Spleen (tissue), 11 donors: ENCODE data around the gene RPTOR. TPM values are rescaled to one million over a fixed set of nuclear protein-coding genes. Genes with fewer than 3 reads are reported as not detected.

Source experiments
- DNase-seq: peaks from one replicate; pipeline ENCODE4 v3.0.0-alpha.2; 2020
- H3K27ac ChIP-seq, 8 donors: fragments of 200-600 bp; sonication (generic) in 7 of 8; 1 replicate in 4 of 8; 2 replicates in 4 of 8; pipeline versions ENCODE4 v1.5.0 to v1.8.0; 2016 to 2021; ENCODE audit warnings: inconsistent platforms in 4 of 8, mild to moderate bottlenecking in 4 of 8, moderate library complexity in 1 of 8
- H3K27me3 ChIP-seq, 7 donors: fragments of 200-600 bp; sonication (generic) in 6 of 7; replicated peaks in 1 of 7; 1 replicate in 4 of 7; 2 replicates in 3 of 7; pipeline versions ENCODE4 v1.5.0 to v1.8.0; 2016 to 2021; ENCODE audit warnings: inconsistent platforms in 3 of 7, mild to moderate bottlenecking in 1 of 7
- H3K36me3 ChIP-seq, 6 donors: fragments of 200-600 bp; sonication (generic) in 5 of 6; 1 replicate in 4 of 6; 2 replicates in 2 of 6; pipeline versions ENCODE4 v1.5.0 to v1.8.0; 2016 to 2021; ENCODE audit warnings: inconsistent platforms in 2 of 6
- H3K4me1 ChIP-seq, 6 donors: fragments of 200-600 bp; sonication (generic) in 5 of 6; 1 replicate in 3 of 6; 2 replicates in 3 of 6; pipeline versions ENCODE4 v1.5.0 to v1.8.0; 2016 to 2021; ENCODE audit warnings: inconsistent platforms in 3 of 6
- H3K4me3 ChIP-seq, 8 donors: fragments of 200-600 bp; sonication (generic) in 7 of 8; 1 replicate in 4 of 8; 2 replicates in 4 of 8; pipeline versions ENCODE4 v1.5.0 to v1.8.0; 2016 to 2021; ENCODE audit warnings: inconsistent platforms in 4 of 8, mild to moderate bottlenecking in 4 of 8, moderate library complexity in 2 of 8
- H3K9me3 ChIP-seq, 8 donors: fragments of 200-600 bp; sonication (generic) in 7 of 8; 1 replicate in 4 of 8; 2 replicates in 4 of 8; pipeline versions ENCODE4 v1.5.0 to v1.8.0; 2016 to 2021; ENCODE audit warnings: inconsistent platforms in 4 of 8
- CTCF ChIP-seq, 11 experiments: fragments of 200-600 bp in 7 of 11; fragments of 450-650 bp in 4 of 11; sonication (generic) in 4 of 11; IDR thresholded peaks in 8 of 11; conservative IDR thresholded peaks in 3 of 11; 1 replicate in 7 of 11; 2 replicates in 4 of 11; pipeline versions ENCODE4 v1.4.0 to v1.8.0; 2016 to 2021; ENCODE audit warnings: antibody characterized with exemption in 11 of 11, inconsistent platforms in 4 of 11, mild to moderate bottlenecking in 1 of 11
- POLR2A ChIP-seq, 3 donors: fragments of 450-650 bp; IDR thresholded peaks; one replicate each; pipeline ENCODE4 v1.5.1; 2017; ENCODE audit warnings: antibody characterized with exemption in 3 of 3, mild to moderate bottlenecking in 1 of 3
- POLR2AphosphoS5 ChIP-seq, 3 donors: sonication (generic); formaldehyde crosslinking; IDR thresholded peaks; one replicate each; pipeline ENCODE4 v1.5.1; 2017; ENCODE audit warnings: antibody characterized with exemption in 3 of 3
- WGBS, 5 donors: extraction: QIAGEN DNeasy Blood & Tissue Kit in 3 of 5; methylation state at CpG; one replicate each; pipeline versions ENCODE4 v1.1.5 to v1.1.7; 2013 to 2018; 5-methylcytosine and 5-hydroxymethylcytosine counted together
- intact Hi-C: fragments of 100-400 bp; cut with DNase I; formaldehyde crosslinking; loops from one replicate; pipeline ENCODE4 v1.15.0; 2023; ENCODE audit warnings: low total_unique reads
- polyA plus RNA-seq, 3 donors: library from polyadenylated mRNA; stranded (reverse); fragments of 200-250 nt; gene quantifications; one replicate each; pipeline ENCODE4 v1.2.1, GENCODE V29; 2013
- total RNA-seq, 7 donors: library from RNA; depleted of rRNA in 3 of 7; stranded (reverse); fragments of >200 nt in 3 of 7; fragmentation: NEBNext Ultra II Directional in 4 of 7; extraction: Animal tissue kit (Norgen Biotek cat#: 25700) in 4 of 7; gene quantifications; one replicate each; pipeline versions ENCODE4 v1.1.0 to v1.2.1, GENCODE V29; 2016 to 2021
- donor health status: healthy with polysubstance abuse.
- donor health status: DM: no; HTN: no; CAD: no; lungs with moderate emphysema.
- donor health status: DM: no; HTN: no; CAD: no.
- donor health status: Bipolar disorder and iron deficiency.
- donor health status: healthy.
- donor health status: DM: no; HTN: no; CAD: no.
- donor health status: DM: yes; HTN: yes; CAD: no.

The RPTOR gene
- total and polyA plus RNA-seq, 10 donors, result 3.1 to 61.2 (median 40.7) TPM

DNA sequence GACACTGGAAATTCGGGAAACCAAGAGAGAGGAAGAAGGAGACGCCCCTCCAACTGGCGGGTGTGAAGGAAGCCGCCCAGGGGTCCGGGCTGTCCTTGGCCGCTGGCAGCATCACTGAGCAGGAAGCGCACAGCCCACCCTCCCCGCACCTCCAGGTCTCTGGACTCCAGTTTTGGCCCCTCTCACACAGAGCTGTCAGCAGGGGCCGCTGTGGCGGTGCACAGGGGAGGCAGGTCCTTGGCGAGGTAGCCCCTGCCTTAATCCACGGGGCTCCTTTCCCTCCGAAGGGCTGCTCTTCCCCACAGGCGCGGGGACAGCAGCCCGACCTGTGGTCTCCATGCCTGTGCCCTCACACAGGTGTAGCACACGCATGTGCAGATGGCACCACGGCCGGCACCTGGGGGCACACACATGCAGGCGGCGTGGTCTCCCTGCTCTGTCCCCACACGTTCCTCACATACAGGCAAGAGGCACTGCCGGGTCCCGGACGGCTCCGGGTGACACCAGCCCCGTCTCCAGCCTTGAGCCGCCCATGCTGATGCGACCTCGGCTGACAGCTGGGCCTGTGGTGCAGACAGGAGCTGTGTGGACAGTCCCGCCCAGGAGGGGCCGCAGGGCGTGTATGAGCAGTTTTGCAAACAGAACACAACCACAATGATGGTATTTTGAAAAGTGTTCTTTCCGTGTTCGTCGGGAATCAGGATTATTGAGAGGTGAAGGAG, 420.4 kb downstream of the RPTOR start:
- WGBS, 5 donors, result 76 to 87% (median 85%) methylated on average over 22 to 36 of the region's 36 CpGs
- Histone ChIP-seq H3K27ac (peak overlapping the region in 5 of 8 donors; percentile 39 to 88 (median 55)), H3K4me3 (no peak overlapping the region), H3K4me1 (peaks cover 4 to 50% (median 33%) of the 10 kb centered on the region in 6 donors), H3K36me3 (peaks cover 0 to 62% (median 22%) of the 10 kb centered on the region in 6 donors), H3K9me3 (no peaks in the 10 kb centered on the region), H3K27me3 (peaks cover 0 to 1% (median 0%) of the 10 kb centered on the region in 7 donors)
- peak; percentile 78 for DNase-seq
- peak in 3 of 11 experiments; percentile 33 to 36 (median 34) for TF ChIP-seq CTCF (IDR thresholded peaks at IDR 0.05 in 8 of 11, conservative IDR thresholded peaks at IDR 0.05 in 3 of 11)
- TF ChIP-seq POLR2A (IDR thresholded peaks at IDR 0.05), result no peak
- peak in 2 of 3 donors; percentile 31 to 67 for TF ChIP-seq POLR2AphosphoS5 (IDR thresholded peaks at IDR 0.05)
- intact Hi-C loops, result no loop called here

DNA sequence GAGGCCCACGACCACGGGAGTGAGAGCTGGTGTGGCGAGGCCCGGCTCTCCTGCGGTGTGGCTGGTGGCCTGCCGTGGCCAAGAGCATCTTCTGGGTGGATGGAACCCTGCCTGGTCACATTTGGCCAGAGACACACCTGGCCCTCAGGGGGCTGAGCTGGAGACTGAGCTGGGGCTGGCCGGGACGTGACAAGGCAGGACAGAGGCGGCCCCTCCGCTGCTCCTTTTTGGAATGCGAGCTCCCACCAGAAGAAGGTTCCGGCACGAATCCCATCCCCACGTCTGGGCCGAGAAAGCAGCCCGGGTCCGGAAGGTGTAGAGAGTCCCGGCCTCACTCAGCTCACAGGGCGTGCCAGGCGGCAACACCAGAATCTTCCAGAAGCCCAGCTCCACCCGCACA, 421.0 kb downstream of the RPTOR start:
- DNase-seq, result peak; percentile 71
- Histone ChIP-seq H3K4me1 (peaks cover 1 to 50% (median 36%) of the 10 kb centered on the region in 6 donors), H3K9me3 (no peaks in the 10 kb centered on the region), H3K36me3 (peaks cover 0 to 56% (median 20%) of the 10 kb centered on the region in 6 donors), H3K27ac (peak overlapping the region in 5 of 8 donors; percentile 39 to 88 (median 55)), H3K27me3 (peaks cover 0 to 7% (median 0%) of the 10 kb centered on the region in 7 donors), H3K4me3 (no peak overlapping the region)
- intact Hi-C loops, result no loop called here
- TF ChIP-seq POLR2A (IDR thresholded peaks at IDR 0.05) (no peak), POLR2AphosphoS5 (IDR thresholded peaks at IDR 0.05) (no peak), CTCF (IDR thresholded peaks at IDR 0.05 in 8 of 11, conservative IDR thresholded peaks at IDR 0.05 in 3 of 11) (no peak)
- WGBS, 5 donors, result 83 to 94% (median 93%) methylated on average over 16 to 21 of the region's 21 CpGs

DNA sequence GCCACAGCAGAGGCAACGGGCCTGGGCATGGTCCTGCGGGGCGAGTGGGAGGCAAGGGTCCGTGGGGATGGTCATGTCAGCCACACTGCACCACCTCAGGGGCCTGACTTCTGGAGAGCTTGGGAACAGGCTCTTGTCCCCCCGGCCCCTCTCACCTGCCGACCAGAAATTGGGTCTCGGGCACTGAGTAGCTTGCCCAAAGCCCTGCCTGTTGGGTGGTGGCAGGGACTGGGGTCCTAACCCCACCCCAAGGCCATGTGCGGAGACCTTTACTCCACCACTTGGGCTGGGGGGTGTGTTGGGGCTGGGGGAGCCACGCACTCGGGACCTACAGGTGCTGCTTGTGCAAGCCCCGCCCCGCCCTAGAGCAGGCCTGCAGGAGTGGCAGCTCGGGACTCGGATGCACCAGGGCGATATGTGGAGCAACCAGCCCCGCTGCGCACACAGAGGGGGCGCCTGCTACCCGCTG, 422.8 kb downstream of the RPTOR start:
- intact Hi-C loops, result no loop called here
- DNase-seq, result peak; percentile 75
- H3K27ac ChIP-seq, result peak overlapping the region in 5 of 8 donors; percentile 86 to 96 (median 89)
- H3K4me1 ChIP-seq, result peaks cover 7 to 61% (median 45%) of the 10 kb centered on the region in 6 donors
- TF ChIP-seq CTCF (IDR thresholded peaks at IDR 0.05 in 8 of 11, conservative IDR thresholded peaks at IDR 0.05 in 3 of 11) (no peak), POLR2AphosphoS5 (IDR thresholded peaks at IDR 0.05) (peak in 1 of 3 donors; percentile 39), POLR2A (IDR thresholded peaks at IDR 0.05) (no peak)
- WGBS, 5 donors, result 89 to 95% (median 90%) methylated on average over 6 to 19 of the region's 19 CpGs
- H3K4me3 ChIP-seq, result no peak overlapping the region
- H3K9me3 ChIP-seq, result no peaks in the 10 kb centered on the region
- H3K36me3 ChIP-seq, result peaks cover 0 to 39% (median 17%) of the 10 kb centered on the region in 6 donors
- H3K27me3 ChIP-seq, result peaks cover 0 to 25% (median 0%) of the 10 kb centered on the region in 7 donors

DNA sequence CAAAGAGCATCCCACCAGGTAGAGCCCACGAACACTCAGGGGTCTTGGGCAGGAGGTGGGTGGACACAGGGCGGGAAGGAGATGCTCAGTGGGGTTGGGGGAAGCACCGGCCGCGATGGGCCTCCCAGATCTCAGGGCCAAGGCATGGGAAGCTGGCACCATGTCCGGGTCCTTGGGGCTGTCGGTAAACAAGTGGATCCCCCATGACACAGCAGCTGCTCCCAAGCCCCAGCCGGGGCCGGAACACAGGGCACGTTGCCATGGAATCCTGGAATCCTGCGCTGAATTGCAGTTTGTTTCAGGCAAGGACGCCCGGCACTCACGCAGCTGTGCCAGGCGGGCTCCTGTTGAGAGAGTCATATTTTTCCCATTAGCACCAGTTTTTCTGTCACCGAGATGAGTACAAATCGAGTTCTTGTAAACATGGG, 424.0 kb downstream of the RPTOR start:
- H3K9me3 ChIP-seq, result no peaks in the 10 kb centered on the region
- WGBS, 5 donors, result 39 to 84% (median 57%) methylated on average over 8 to 17 of the region's 17 CpGs
- intact Hi-C loops, result no loop called here

More for the DNA sequence above, 424.0 kb downstream of the RPTOR start:
- Histone ChIP-seq H3K4me3 (peak overlapping the region in 1 of 8 donors; percentile 57), H3K27ac (peak overlapping the region; percentile 68 to 96 (median 87)), H3K36me3 (peaks cover 0 to 30% (median 17%) of the 10 kb centered on the region in 6 donors), H3K4me1 (peaks cover 7 to 61% (median 45%) of the 10 kb centered on the region in 6 donors), H3K27me3 (peaks cover 0 to 30% (median 0%) of the 10 kb centered on the region in 7 donors)
- no peak for TF ChIP-seq POLR2A (IDR thresholded peaks at IDR 0.05)
- no peak for TF ChIP-seq CTCF (IDR thresholded peaks at IDR 0.05 in 8 of 11, conservative IDR thresholded peaks at IDR 0.05 in 3 of 11)
- TF ChIP-seq POLR2AphosphoS5 (IDR thresholded peaks at IDR 0.05), result peak; percentile 71 to 78 (median 78)
- peak; percentile 88 for DNase-seq
